HG03575 (cell line): ENCODE data around the gene VPREB1.
"Not testable (repeated sequence)": the region's sequence is repeated elsewhere in the genome, so short reads cannot be mapped to it uniquely, and the experiment has no call there.

Source experiments
- ATAC-seq: cut with Tn5 transposase; IDR thresholded peaks from one replicate; pipeline ENCODE4 v1.9.1; 2021; ENCODE audit not compliant: unreplicated experiment, insufficient number of reproducible peaks, low FRiP score; ENCODE audit errors: extremely low read depth

Gene VPREB1, protein sequence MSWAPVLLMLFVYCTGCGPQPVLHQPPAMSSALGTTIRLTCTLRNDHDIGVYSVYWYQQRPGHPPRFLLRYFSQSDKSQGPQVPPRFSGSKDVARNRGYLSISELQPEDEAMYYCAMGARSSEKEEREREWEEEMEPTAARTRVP

DNA sequence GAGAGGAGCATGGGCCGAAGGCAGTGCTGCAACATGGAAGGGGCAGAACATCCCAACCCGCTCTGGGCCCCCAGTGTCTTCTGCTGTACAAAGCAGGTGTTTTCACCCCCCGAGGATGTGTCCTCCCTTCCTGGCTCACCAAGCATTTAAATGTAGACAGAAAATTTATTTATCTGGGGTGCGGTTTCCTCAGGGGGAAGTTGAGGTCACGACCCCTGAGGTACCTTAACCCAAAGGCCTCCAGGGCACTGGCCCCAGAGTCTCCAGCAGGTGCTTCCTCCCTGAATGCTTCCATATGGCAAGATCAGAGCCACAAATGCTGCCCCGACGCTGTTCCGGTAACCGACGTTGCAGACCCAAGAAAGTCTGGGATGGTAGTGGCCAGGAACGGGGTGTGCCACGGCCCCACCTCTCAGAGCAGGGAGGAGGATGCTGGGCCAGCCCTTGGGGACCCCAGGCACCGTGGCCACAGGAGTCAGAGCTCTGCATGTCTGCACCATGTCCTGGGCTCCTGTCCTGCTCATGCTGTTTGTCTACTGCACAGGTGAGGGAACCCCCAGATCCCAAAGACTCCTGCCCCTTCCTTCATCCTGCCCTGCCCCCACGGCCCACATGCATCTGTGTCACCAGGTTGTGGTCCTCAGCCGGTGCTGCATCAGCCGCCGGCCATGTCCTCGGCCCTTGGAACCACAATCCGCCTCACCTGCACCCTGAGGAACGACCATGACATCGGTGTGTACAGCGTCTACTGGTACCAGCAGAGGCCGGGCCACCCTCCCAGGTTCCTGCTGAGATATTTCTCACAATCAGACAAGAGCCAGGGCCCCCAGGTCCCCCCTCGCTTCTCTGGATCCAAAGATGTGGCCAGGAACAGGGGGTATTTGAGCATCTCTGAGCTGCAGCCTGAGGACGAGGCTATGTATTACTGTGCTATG is at the start of gene VPREB1:
Gene VPREB1 (plus strand): TSS at position 471 of the 935 bp plus-strand sequence. CDS start 28 bp downstream, at position 499.
- ATAC-seq, result no peak

GRCh38 chr22:22194931-22195264 is 49.7 kb upstream of the VPREB1 start:
- ATAC-seq, result no peak

DNA sequence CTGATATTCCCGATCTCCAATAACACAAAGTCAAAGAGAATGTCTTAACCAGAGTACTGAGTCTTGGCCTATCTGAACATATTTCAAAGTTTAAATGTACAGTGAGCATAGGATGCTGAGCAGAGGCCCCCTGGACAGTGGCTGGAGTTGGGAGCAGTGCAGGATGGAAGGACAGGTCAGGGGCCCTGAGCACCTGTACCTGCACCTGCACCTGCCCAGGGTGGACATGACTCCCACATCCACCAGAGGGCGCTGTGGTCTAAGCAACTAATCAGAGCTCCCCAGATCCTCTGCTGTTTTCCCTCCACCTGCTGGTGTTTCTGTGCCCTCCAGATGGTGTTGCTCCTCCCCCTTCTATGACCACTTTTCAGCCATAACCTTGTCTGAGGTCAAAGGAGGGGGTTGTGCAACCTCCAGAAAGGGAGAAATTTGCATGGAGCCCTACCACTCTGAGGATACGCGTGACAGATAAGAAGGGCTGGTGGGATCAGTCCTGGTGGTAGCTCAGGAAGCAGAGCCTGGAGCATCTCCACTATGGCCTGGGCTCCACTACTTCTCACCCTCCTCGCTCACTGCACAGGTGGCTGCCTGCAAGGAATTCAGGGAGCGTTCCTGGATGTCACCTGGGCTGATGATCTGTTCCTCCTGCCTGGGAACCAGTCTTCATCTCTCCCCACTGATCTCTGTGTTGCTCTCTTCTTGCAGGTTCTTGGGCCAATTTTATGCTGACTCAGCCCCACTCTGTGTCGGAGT is 49.1 kb upstream of the VPREB1 start:
- no peak for ATAC-seq

DNA sequence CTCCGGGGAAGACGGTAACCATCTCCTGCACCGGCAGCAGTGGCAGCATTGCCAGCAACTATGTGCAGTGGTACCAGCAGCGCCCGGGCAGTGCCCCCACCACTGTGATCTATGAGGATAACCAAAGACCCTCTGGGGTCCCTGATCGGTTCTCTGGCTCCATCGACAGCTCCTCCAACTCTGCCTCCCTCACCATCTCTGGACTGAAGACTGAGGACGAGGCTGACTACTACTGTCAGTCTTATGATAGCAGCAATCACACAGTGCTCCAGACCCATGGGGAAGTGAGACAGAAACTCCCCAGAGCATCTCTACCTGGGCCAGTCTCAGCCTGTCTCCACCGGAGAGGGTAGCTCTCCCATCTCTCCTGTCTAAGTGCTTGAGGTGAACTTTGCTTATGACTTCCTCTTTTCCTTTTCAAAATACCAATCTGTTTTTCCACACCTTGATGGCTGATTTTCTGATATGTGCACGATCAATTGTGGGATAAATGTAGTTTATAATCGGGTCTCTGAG is 48.5 kb upstream of the VPREB1 start:
- no peak for ATAC-seq

DNA sequence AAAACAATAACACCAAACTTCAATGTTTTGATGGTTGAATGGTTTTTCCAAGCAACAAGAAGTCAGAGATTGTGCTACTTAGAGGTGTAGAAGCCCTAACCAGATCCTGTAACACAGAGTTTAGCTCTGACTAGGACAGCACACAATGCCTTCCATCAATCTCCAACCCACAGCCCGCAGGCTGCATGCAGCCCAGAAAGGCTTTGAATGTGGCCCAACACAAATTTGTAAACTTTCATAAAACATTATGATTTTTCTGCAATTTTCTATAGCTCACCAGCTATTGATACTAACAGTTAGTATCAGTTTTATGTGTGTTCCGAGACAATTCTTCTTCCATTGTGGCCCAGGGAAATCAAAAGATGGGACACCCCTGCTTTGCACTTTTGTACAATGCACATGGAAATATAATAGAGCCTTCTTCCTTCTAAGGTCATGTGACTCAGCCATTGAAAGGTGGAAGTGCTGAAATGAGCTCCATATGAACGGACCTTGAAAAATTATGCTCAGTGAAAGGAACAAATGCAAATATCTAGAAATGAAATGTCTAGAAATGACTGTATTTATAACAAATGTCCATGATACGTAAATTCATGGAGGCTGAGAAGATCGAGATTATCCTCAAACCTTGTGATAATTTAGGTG is 47.6 kb upstream of the VPREB1 start:
- ATAC-seq, result no peak

GRCh38 chr22:22197993-22198402 is 46.6 kb upstream of the VPREB1 start:
- ATAC-seq, result no peak

DNA sequence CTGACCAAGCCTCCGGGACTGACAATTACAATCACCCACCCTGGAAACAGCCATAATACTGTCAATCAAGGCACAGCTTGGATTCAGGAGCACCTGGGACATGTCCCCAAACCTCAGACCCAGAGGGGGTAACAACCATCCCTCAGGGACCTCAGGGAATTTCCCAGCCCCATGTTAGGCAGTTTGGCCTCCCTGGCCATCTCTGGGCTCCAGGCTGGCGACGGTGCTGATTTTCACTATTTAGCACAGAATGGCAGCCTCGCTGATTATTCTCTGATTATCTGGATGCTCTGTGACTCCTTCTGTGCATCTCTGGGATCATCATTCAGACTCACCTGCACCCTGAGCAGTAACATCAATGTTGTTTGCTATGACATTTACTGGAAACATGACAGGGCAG is 45.8 kb upstream of the VPREB1 start:
- no peak for ATAC-seq

DNA sequence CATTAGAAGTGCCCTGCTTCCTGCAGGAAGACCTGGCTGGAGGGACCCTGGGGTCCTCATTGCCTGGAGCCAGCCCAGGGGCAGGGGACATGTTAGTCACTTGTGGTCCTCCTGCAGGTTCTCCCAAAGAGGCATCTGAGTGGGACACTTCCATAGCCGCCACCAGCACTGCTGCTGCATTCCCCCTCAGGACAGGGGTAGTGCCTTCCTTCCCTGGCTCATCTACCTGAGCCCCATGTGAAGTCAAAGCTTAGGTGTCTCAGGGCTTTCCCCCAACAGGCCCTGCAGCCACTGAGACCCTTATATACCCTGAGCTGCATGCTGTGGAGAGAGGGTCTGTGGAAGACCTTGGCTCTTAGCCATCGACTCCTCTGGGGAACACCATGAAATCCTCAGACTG is 45.0 kb upstream of the VPREB1 start:
- no peak for ATAC-seq

GRCh38 chr22:22200569-22201184 is 43.9 kb upstream of the VPREB1 start:
- no peak for ATAC-seq

GRCh38 chr22:22201185-22201929 is 43.2 kb upstream of the VPREB1 start:
- ATAC-seq, result no peak

GRCh38 chr22:22201930-22202343 is 42.6 kb upstream of the VPREB1 start:
- no peak for ATAC-seq

DNA sequence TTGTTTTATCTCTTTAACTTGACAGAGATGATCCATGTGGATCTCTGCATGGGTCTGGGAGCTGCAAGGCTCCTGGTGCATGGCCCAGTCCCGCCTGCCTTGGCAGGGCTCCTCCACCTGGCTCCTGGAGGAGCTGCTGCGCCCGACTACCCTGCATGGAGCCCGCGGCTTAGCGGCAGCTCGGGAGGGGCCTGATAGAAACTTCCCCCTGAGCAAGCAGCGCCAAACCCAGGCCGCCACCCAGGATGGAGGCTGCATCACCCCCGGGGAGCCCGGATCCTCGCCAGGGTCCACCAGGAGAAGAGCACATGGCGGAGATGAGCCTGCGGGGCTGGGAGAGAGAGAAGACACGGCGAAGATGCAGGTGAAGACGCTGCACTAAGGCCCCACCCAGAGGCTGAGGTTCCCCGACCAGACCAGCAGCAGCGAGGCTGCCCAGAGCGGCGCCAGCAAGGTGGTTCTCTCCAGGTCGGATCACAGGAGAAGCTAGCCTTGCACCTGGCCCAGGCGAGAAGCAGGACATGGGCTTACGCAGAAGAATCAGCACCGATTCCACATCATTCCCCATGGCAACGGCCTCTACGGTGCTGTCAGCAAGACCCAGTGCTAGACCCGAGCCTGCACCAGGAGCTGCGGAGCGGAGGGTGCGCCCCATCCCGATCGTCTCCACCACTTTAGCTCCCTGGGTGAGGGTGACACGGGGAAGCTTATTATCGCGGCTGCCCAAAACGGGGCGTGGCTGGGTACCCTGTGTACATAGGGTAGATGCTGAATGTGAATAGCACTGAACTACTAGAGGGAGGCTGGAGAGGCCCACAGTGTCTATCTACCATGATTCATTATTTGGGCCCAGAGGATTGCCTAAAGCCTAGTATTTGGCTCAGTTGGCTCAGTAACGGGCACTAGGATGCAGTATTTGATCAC is 41.3 kb upstream of the VPREB1 start:
- ATAC-seq, result no peak

DNA sequence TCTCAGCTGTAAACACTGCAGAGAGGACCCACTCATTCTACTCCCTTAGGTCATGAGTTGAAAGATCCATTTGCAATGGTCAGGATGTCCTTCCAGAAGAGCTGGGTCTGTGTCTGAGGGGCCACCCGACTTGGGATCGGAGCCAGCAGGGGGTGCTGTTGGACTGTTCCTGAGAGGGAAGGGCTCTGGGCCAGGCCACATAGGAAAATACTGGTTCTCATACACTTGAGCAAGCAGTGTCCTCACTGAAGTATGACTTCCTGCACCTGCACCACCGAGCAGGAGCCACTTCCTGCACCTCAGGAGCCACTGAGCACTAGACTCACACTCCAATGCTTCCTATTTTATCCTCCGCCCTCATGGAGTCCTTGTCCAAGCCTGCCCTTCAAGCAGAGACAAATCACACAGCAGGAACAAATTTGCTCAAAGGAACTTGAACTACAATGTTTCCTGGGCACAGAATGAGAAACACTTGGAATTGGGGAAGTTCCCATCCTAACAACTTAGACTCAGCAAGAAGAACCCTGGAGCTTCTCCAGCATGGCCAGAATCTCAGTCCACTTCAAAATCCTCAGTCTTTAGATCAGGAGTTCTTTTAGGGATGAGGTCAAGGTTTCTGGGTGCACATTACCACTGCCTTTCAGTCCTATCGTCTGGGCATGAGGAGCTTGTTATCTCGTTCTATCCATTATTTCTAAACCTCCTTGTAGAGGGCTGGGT is 36.6 kb upstream of the VPREB1 start:
- no peak for ATAC-seq

DNA sequence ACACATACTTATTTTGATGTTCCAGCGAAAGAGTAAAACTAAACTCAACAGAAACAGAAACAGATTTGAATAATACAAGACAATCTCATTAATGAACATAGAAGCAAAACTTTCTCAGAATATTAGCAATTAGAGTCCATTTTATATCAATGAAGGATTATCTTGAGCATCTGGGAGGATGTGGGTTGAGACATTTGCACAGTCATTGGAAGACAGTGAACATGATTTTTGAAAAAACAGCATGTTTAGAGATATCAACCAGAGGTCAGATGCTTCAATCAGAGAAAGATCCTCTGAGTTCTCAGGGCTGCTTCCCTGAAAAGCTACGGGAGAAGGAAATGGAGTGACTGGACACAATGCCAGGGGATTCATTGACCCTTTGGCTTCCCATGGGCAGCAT is 35.9 kb upstream of the VPREB1 start:
- ATAC-seq, result no peak

- not testable (repeated sequence) for ATAC-seq
Observed at GRCh38 chr22:22209080-22209640, 35.4 kb upstream of the VPREB1 start.

DNA sequence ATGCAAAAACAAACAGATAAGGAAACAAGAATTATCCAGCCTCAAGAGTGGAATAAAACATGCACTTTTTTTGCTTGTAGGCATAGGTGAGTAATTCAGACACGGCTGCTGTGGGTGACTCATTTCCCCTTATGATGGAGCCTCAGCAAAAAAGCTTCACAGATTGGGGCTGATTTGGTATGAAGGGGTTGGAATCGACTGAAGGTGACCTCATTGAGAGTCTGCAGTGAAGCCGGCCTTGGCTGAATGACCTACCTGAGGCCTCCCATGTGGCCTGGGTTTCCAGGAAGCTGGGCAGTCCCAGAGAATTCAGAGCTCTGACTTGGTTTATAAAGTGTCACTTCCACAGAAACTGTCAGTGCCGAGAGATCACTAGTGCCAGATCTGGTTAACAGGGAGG is 34.2 kb upstream of the VPREB1 start:
- ATAC-seq, result no peak
